ENCODE data around the gene ATXN1. TPM values are rescaled to one million over a fixed set of nuclear protein-coding genes. Genes with fewer than 3 reads are reported as not detected.

Gene ATXN1
- total RNA-seq, 4 donors from 2014 or later, result 38.7 to 78.3 (median 62.6) TPM

DNA sequence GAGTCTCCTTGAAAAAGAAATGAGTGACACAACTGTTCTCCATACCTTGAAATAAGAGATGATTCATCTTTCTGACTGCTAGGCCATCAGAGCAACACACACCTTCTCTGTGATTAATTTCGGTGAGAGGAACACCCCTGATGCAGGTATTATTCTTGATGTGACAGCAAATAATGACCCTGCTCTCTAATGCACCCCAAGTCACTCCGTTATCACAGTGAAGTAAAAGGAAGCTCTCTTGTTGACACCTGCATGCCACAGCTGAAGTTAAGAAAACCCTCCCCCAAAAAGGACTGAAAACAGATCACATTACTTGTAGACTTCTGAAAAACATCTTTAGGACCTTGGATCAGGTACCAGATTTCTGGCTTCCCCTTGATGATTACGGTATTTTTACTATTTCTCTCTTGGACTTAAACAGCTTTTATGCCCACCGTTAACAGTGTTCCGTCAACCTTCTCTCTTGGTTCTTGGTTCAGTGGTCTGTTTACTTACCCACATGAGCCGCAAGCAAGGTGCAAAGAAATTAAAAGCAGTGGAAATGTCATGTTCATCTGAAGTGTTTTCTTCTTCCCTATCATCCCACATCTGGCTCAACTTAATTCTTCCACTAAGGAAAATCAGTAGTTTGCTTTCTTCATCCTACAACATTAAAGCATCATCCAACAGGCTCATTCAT, 273.1 kb downstream of the ATXN1 start:
- no peaks in the 10 kb centered on the region for H3K27me3 ChIP-seq
- 88 to 98% methylated on average over 5 to 6 of the region's 6 CpGs for WGBS, 2 donors (ENCODE audit: low coverage in 1 of 2)
- peaks cover 0 to 24% of the 10 kb centered on the region in 2 donors for H3K36me3 ChIP-seq
- ATAC-seq, result no peak
- H3K4me1 ChIP-seq, result peaks cover 0 to 15% (median 0%) of the 10 kb centered on the region in 3 donors
- H3K4me3 ChIP-seq, result no peak overlapping the region
- H3K27ac ChIP-seq, result no peak overlapping the region
- TF ChIP-seq, protein P1, sequence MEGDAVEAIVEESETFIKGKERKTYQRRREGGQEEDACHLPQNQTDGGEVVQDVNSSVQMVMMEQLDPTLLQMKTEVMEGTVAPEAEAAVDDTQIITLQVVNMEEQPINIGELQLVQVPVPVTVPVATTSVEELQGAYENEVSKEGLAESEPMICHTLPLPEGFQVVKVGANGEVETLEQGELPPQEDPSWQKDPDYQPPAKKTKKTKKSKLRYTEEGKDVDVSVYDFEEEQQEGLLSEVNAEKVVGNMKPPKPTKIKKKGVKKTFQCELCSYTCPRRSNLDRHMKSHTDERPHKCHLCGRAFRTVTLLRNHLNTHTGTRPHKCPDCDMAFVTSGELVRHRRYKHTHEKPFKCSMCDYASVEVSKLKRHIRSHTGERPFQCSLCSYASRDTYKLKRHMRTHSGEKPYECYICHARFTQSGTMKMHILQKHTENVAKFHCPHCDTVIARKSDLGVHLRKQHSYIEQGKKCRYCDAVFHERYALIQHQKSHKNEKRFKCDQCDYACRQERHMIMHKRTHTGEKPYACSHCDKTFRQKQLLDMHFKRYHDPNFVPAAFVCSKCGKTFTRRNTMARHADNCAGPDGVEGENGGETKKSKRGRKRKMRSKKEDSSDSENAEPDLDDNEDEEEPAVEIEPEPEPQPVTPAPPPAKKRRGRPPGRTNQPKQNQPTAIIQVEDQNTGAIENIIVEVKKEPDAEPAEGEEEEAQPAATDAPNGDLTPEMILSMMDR (IDR thresholded peaks at IDR 0.05), result no peak
- TF ChIP-seq POLR2AphosphoS5 (IDR thresholded peaks at IDR 0.05) (no peak), EP300 (IDR thresholded peaks at IDR 0.05) (no peak), POLR2A (IDR thresholded peaks at IDR 0.05) (no peak)
- H3K9me3 ChIP-seq, result peaks cover 0 to under 1% (median 0%) of the 10 kb centered on the region in 3 donors

DNA sequence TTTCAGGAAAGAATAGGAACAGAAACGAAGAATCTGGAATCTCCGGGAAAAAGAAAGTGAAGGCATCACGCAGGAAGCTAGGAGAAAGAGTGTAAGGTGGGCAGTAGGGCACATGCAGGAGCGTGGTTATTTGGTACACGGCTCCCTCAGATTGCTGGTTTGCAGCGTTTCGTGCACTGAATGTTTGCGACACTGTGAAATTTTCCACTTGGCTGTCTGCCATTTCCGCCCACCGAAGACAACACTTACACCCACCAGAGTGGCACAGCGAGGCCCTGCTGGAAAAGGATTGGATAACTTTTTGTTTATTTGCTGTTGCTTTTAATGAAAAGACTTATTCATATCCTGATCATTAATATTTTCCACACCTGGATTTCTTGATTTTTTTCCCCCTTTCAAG, 274.6 kb downstream of the ATXN1 start:
- ATAC-seq, result no peak

DNA sequence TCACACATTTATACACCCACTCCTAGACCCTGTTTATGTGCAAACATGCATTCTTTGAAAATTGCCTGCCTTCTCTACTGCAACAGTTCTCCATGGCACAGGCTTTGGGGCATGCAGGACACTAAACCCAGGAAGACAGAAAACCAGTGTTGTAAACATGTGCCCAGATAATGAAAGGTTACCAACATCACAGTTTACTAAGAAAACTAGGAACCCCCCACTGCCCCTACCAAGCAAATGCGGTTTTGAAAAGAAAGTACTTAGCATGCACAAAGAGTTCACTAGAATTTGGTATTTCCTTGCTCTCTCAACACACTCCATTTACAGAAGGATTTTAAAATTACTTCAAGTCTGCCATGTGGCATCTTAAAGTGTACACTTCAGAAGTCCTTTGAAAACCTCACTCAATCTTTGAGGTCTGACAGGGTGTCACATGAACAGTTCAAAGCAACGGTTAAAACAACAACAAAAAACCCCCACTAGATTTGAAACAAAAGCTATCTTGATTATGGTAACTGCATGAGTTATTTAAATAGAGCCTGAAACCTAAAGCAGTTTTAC, 277.9 kb downstream of the ATXN1 start:
- 69 to 75% methylated on average over 2 of the region's 2 CpGs for WGBS, 2 donors (ENCODE audit: low coverage in 1 of 2)
- Histone ChIP-seq H3K4me1 (peaks cover 0 to 4% (median 0%) of the 10 kb centered on the region in 3 donors), H3K36me3 (peaks cover 0 to 40% of the 10 kb centered on the region in 2 donors), H3K27ac (no peak overlapping the region), H3K9me3 (peaks cover 0 to 5% (median 0%) of the 10 kb centered on the region in 3 donors), H3K4me3 (no peak overlapping the region), H3K27me3 (no peaks in the 10 kb centered on the region)
- TF ChIP-seq, protein P1 (IDR thresholded peaks at IDR 0.05), result no peak
- TF ChIP-seq POLR2AphosphoS5 (IDR thresholded peaks at IDR 0.05) (no peak), EP300 (IDR thresholded peaks at IDR 0.05) (no peak)
- no peak for ATAC-seq

More for the DNA sequence above, 274.6 kb downstream of the ATXN1 start:
- H3K36me3 ChIP-seq, result peaks cover 0 to 29% of the 10 kb centered on the region in 2 donors
- no peak overlapping the region for H3K27ac ChIP-seq
- H3K4me1 ChIP-seq, result peaks cover 0 to 15% (median 0%) of the 10 kb centered on the region in 3 donors
- TF ChIP-seq POLR2AphosphoS5 (IDR thresholded peaks at IDR 0.05) (no peak), EP300 (IDR thresholded peaks at IDR 0.05) (no peak), POLR2A (IDR thresholded peaks at IDR 0.05) (no peak)
- TF ChIP-seq, protein P1 (IDR thresholded peaks at IDR 0.05), result no peak
- H3K9me3 ChIP-seq, result peaks cover 0 to 5% (median 0%) of the 10 kb centered on the region in 3 donors
- no peak overlapping the region for H3K4me3 ChIP-seq
- no peaks in the 10 kb centered on the region for H3K27me3 ChIP-seq
- 65 to 78% methylated on average over 2 to 11 of the region's 11 CpGs for WGBS, 2 donors (ENCODE audit: low coverage in 1 of 2)

DNA sequence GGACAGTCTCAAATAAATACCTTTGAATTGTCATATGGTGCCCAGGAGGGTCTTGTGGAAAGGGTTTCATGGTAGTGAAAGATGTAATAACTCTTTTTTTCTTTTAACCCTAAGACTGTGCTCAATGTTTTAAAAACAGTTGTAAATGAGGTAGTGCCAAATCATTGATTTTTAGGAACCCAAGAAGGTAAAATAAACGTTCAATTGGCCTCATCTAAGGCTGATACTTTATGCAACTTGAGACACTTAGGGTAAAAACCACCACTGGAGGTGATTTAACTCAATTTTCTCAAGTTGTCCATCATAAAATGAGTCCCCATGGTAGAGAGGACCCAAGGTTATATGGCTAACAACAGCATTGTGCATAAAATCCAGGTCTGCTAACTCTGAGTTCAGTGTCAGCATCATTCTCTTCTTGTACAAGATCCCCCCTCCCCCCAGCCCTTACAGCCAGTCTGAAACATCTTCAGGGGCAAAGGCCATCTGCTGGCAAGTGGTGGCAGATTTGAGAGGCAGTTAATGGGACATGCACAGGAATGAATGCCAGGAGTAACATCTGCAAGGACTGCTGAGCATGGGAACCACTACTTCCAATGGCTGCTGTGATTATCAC, 278.5 kb downstream of the ATXN1 start:
- WGBS, 2 donors (ENCODE audit: low coverage in 1 of 2), result 84 to 100% methylated on average over 1 of the region's 1 CpG
- H3K27me3 ChIP-seq, result no peaks in the 10 kb centered on the region
- H3K4me1 ChIP-seq, result no peaks in the 10 kb centered on the region
- TF ChIP-seq POLR2AphosphoS5 (IDR thresholded peaks at IDR 0.05), result no peak
- no peak for TF ChIP-seq POLR2A (IDR thresholded peaks at IDR 0.05)
- TF ChIP-seq EP300 (IDR thresholded peaks at IDR 0.05), result no peak
- TF ChIP-seq, protein P1 (IDR thresholded peaks at IDR 0.05), result no peak
- H3K9me3 ChIP-seq, result peaks cover 0 to 5% (median 0%) of the 10 kb centered on the region in 3 donors
- H3K27ac ChIP-seq, result no peak overlapping the region
- H3K4me3 ChIP-seq, result no peak overlapping the region
- ATAC-seq, result no peak
- H3K36me3 ChIP-seq, result peaks cover 0 to 40% of the 10 kb centered on the region in 2 donors

All from gastroesophageal sphincter (tissue), 4 donors.